HG02571 (cell line): Measurements from ENCODE around the gene TFAP2B.
A peak's percentile ranks its signal among the peaks of the same experiment; 100 is the strongest.

Source experiments
- ATAC-seq: cut with Tn5 transposase; IDR thresholded peaks from one replicate; pipeline ENCODE4 v1.9.1; 2021; ENCODE audit warnings: mild to moderate bottlenecking, moderate library complexity; ENCODE audit not compliant: unreplicated experiment

TFAP2B gene

GRCh38 chr6:50818673-50819072 is at the start of gene TFAP2B:
TSS of gene TFAP2B (plus strand) at chr6:50818871. CDS start at chr6:50818892, 21 bp downstream.
- no peak for ATAC-seq

GRCh38 chr6:50778696-50779095 is 40.0 kb upstream of the TFAP2B start:
- ATAC-seq, result no peak

- no peak for ATAC-seq
These were observed 38.3 kb upstream of the TFAP2B start for GRCh38 chr6:50780382-50780781.

DNA sequence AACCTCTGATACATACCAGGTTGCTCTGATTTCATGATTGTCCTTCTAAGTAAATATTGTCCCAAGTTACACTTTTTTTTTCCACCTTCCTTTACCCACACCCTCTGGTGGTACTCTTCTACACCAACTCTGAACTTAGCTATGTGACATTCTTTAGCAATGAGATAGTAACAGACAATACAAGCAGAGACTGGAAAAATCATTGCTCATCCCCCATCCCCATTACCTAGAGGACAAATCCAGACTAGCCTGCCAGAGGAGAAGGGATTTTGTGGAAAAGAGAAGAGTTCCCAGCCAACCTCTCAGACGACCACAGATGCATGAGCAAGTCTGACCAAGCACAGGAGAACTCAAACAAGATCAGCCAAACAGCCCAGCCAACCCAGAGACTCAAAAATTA is 32.8 kb upstream of the TFAP2B start:
- ATAC-seq, result no peak

DNA sequence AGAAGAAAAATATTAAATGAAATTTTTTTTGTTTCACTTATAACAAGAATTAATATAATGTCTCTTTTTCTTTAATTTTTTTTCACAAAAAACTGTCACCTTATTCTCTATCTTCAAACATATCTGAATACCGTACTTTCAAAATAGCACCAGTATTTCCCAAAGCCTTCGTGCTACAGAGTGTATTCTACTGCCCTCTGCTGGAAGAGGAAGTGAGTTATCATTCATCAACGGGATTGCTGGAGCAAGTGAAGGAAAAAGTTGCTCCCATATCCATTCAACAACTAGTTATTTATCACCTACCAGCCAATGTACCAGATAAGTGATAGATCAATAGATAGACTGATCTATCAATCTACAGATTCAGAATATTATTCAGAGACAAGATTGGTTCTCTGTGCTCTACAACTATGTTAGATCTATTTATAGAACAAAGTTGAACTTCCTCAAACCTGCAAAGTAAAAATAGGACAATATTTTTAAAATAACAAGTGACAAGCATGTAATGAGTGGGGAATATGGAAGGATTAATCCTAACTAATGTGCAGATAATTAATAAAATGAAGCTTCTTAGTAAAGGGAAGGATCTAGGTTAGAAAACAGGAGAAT is 26.7 kb upstream of the TFAP2B start:
- no peak for ATAC-seq

- no peak for ATAC-seq
These were observed 25.9 kb upstream of the TFAP2B start for GRCh38 chr6:50792771-50793170.

GRCh38 chr6:50795574-50795973 is 23.1 kb upstream of the TFAP2B start:
- no peak for ATAC-seq

- ATAC-seq, result no peak
These were observed 14.4 kb upstream of the TFAP2B start for GRCh38 chr6:50804283-50804682.

DNA sequence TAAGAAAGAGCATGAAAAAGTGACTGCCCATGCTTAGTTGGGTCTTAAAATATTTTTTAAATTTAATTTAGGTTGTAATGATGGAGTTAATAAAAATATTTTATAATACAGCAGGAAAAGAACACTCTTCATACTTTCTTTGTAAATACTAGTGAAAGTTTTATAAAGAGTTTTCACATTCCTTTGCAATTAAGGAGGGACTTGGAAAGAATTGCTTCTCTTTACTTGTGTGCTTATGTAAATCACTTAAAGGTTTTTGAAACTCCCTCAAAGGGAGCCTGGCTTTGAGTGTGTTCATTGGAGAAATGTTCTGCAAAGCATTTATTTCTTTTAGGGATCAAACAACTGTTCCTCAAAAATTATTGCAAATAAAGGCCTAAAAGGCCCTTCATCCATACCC is 11.6 kb upstream of the TFAP2B start:
- ATAC-seq, result no peak

DNA sequence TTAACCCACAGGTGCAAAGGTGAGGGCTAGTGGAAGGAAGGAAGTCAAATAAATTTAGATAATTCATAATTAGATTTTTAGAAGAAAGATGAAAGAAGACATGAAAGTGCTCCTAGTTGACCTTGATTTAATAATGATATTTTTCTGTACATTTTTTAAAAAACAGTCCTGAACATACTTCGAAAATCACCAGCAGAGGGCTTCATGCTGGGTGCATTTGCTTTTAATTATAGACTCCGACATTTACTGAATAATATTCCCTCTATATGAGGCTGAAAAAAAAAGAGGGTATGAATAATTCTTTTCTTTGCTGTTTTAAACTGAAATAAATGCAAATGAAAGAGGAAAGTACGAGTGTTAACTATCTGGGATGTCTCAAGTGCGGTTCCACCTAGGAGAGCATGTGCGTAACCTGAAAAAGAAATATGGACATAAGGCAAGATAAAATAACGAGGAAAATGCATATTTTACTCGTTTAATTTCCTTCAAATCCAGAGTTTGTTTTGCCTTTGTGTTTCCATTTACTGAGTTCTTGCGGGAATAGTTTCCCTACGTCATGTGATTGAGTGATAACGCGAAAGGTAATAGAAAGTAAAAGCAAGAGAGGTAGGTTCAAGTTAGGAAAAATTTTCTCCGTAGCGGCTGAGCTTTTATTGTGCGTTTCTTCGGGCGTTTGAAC is 3.1 kb upstream of the TFAP2B start:
- peak; percentile 46 for ATAC-seq

DNA sequence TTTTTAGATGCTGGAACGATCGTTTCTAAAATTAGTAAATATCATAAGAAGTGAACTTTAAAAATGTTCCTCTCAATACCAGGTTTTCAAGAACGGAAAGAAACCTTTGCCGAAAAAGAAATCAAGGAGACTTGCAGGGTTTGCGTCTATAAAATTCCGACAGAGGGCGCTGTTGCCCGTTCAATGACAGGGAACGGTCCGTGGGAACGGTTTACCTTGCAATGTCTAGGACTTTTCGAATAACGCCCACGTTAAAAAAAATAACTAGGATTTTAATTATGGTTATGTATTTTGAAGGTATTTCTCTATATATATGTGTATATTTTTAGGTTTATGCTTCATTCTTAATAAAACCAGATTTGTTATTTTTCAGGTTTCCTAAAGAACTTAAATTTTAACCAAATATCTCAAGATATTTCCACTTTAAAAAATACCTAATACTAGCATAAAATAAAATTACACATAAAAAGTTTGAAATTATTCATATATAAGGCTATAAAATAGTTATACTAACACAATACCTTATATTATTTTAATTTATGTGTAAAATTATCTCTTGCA is 2.5 kb upstream of the TFAP2B start:
- peak; percentile 84 for ATAC-seq

DNA sequence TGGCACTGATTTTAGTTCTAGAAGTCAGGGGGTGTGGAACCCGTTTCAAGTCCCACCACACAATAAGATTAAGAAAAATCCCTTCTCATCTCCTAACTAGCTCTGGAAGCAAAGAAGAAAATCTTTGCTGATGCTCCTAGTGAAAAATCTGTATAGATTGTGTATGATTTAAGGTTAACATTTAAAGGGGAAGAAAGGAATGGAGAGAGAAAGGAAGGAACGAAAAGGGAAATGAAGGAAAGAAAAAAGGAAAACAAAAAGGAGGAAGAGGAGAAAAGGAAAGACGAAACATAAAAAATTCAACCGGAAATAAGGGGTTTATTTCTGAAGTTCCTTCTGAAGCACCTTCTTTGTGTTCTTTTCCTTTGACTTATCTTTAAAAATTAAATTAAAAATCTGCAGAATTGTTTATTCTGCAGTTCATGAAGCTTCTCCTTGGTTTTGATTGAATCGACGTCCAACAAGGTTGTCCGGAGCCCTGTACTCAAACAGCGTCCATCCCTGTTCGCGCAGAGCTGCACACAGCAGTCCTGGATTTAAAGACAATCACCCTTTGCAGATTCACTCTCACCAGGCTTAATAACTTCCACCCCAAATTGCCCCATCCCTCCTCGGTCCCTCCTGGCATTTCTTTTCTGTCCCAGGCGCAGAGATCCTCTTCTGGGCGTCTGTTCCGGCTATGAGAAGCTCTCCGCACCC is 1.6 kb upstream of the TFAP2B start:
- no peak for ATAC-seq

- no peak for ATAC-seq
These were observed 1.1 kb upstream of the TFAP2B start for GRCh38 chr6:50817646-50817950.

- ATAC-seq, result no peak
These were observed 651 bp upstream of the TFAP2B start for GRCh38 chr6:50818020-50818419.

DNA sequence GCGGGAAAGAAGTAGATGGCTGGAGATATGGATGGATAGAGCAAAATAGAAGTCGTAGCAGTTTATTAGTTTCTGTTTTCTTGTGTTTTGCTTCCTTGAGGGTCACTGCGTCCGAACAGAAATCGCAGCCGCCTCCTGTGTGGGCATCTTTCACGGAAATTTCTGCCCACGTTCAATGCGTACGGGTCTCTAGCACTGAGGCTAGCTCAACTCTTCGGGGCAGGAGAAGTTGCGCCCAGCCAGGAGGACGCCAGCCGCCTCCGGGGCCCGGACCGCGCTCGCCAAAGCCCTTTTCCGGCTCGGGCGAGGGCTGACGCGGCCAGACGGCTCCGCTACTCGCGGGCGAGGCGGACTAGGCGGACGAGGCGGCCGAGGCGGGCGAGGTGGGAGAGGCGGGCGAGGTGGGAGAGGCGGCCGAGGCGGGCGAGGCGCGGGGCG is 814 bp downstream of the TFAP2B start:
- ATAC-seq, result no peak

DNA sequence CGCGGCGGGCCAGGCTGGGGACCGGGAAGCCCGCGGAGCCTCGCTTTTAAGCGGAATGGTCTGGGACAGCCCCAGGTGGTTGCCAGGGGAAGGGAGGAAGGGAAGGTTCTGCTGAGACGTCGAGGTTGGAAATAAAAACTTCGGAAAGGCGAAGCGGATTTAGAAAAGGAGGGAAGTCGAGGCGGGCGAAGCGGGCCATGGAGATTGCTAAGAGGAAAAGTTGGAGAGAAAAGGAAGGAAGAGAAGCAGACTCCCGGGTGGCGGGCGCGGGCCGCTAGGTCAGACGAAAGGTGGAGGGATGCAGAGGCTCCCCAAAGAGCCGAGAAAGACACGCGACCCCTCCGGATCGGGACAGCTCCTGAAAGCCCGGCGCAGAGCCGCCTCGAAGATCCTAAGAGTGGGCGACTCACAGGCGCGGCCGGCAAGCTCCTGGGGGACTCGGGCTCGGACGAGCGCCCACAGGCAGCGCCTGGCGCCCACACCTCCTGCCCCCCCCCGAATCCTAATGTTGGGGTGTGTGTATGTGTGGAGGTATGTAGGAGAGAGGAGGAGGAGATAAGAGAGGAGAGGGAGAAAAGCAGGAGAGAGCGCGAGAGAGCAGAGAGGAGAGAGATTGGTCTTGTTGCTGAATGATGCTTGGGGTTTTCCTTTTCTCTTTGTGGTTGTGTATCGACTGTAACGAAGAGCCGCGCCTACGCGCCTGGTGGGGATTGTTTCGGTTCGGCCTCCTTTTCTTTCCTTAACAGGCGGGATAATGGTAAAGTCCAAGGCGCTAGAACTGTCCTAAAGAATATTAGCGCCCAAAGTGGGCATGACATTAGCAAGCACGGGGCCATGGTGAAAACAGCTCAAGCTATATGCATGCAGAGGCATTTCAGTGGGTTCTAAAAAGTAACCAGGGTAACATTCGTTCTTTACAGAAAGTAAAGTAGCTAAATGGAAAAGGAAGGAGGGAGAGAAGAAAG is 1.5 kb downstream of the TFAP2B start:
- no peak for ATAC-seq

DNA sequence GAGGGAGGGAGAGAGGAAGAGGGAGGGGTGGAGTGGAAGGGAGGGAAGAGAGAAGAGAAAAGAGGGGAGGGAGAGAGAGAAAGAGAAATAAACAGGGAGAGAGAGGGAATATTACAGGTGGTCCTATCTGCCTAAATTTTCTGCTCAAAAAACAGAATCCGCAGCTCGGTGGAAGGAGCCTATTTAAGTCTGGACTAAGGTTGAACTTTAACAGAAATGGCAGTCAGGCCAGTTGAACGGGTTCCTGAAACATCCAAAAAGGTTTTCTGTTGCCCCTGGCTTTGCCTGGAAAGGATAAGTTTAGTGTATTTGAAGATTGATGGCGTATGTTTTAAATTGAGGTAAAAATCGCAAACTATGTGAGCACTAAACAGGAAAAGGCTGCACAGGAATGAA is 2.2 kb downstream of the TFAP2B start:
- ATAC-seq, result no peak

GRCh38 chr6:50821441-50822077 is 2.9 kb downstream of the TFAP2B start:
- ATAC-seq, result no peak

GRCh38 chr6:50822078-50822476 is 3.4 kb downstream of the TFAP2B start:
- no peak for ATAC-seq
